Calu3 (cell line): ENCODE results near the gene FAR2. TPM values are rescaled to one million over a fixed set of nuclear protein-coding genes. Genes with fewer than 3 reads are reported as not detected.
"Not testable (repeated sequence)": the region's sequence is repeated elsewhere in the genome, so short reads cannot be mapped to it uniquely, and the experiment has no call there.

Experiments
- BruUV-seq: library from RNA; stranded (reverse); fragments of 400-500 nt; replicated peaks from 2 replicates; lab custom pipeline; 2021; lab: Mats Ljungman, UMichigan
- CTCF ChIA-PET: fragments of 300-600 bp; sonication (Branson Sonifier 250); formaldehyde crosslinking; loops from one replicate; lab custom pipeline; 2022; ENCODE audit warnings: antibody characterized with exemption; lab: Charles Lee
- DNase-seq: peaks from one replicate; pipeline ENCODE4 v3.0.0; 2022
- H3K27ac Mint-ChIP-seq: one replicate; pipeline ENCODE4 v1.8.0; 2022; ENCODE audit warnings: mixed read lengths; ENCODE audit not compliant: unreplicated experiment
- H3K27me3 Mint-ChIP-seq: one replicate; pipeline ENCODE4 v1.8.0; 2022; ENCODE audit warnings: mixed read lengths; ENCODE audit not compliant: unreplicated experiment
- H3K36me3 Mint-ChIP-seq: one replicate; pipeline ENCODE4 v1.8.0; 2022; ENCODE audit warnings: mild to moderate bottlenecking, moderate library complexity, mixed read lengths; ENCODE audit not compliant: insufficient read depth, unreplicated experiment
- H3K4me1 Mint-ChIP-seq: one replicate; pipeline ENCODE4 v1.8.0; 2022; ENCODE audit warnings: mild to moderate bottlenecking, low read depth, mixed read lengths; ENCODE audit not compliant: unreplicated experiment
- H3K4me3 Mint-ChIP-seq: one replicate; pipeline ENCODE4 v1.8.0; 2022; ENCODE audit warnings: mild to moderate bottlenecking, low read depth, moderate library complexity, mixed read lengths; ENCODE audit not compliant: unreplicated experiment
- H3K9me3 Mint-ChIP-seq: one replicate; pipeline ENCODE4 v1.8.0; 2022; ENCODE audit warnings: low read depth, mixed read lengths; ENCODE audit not compliant: unreplicated experiment
- intact Hi-C: fragments of 100-400 bp; cut with micrococcal nuclease; formaldehyde crosslinking; loops from one replicate; pipeline ENCODE4 v1.10.0; 2022; ENCODE audit not compliant: unreplicated experiment
- total RNA-seq: library from RNA; stranded (reverse); gene quantifications from 2 replicates; pipeline ENCODE4 v1.2.3, GENCODE V29; 2022
- TF ChIP-seq, protein P1 (sequence below): fragments of 200-600 bp; IDR thresholded peaks from one replicate; pipeline ENCODE4 v1.8.0; 2022; ENCODE audit warnings: antibody characterized with exemption; ENCODE audit not compliant: unreplicated experiment

FAR2 gene
- total RNA-seq, 1 experiment from 2014 or later = 24.0 TPM

- Mint-ChIP-seq H3K36me3 (no peaks in the 10 kb centered on the region), H3K27me3 (no peaks in the 10 kb centered on the region), H3K27ac (no peak overlapping the region), H3K4me1 (no peaks in the 10 kb centered on the region), H3K4me3 (no peak overlapping the region), H3K9me3 (no peaks in the 10 kb centered on the region)
- CTCF ChIA-PET = no interaction called here
- DNase-seq = no peak
- TF ChIP-seq, protein P1, sequence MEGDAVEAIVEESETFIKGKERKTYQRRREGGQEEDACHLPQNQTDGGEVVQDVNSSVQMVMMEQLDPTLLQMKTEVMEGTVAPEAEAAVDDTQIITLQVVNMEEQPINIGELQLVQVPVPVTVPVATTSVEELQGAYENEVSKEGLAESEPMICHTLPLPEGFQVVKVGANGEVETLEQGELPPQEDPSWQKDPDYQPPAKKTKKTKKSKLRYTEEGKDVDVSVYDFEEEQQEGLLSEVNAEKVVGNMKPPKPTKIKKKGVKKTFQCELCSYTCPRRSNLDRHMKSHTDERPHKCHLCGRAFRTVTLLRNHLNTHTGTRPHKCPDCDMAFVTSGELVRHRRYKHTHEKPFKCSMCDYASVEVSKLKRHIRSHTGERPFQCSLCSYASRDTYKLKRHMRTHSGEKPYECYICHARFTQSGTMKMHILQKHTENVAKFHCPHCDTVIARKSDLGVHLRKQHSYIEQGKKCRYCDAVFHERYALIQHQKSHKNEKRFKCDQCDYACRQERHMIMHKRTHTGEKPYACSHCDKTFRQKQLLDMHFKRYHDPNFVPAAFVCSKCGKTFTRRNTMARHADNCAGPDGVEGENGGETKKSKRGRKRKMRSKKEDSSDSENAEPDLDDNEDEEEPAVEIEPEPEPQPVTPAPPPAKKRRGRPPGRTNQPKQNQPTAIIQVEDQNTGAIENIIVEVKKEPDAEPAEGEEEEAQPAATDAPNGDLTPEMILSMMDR = no peak
- BruUV-seq = no TSS peak
- intact Hi-C loops = no loop called here
Measured at GRCh38 chr12:29283969-29284700, 135.1 kb downstream of the FAR2 start.

DNA sequence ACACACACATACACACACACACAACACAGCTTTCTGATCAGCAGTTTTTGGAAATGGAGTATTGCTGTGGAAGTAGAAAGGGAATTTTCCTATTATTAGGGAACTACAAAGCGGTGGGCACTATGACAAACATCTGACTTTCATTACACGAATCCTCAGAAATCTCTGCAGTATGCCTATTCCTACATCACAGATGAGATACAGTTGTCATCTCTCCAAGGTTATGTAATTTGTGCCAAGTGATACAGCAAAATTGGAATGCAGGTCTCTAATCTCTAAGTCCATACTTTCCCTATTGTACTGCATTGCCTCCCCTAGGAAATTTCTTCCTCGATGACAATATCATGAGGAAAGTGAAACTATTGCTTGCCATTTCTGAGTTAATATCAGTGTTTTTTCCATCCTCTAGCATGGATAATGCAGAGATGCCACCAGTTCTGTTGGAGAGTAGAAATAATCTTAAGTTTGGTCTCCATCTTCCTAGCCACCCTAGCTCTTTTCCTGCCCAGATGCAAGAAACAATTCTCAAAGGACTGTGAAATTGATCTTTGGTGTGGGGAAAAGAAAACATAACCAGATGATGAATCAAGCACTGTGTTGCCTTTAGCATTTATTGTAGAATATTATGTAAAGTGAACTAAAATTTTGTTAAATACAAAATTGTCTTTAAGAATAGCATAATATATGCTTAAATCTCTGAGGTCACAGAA, 137.2 kb downstream of the FAR2 start:
- no peak overlapping the region for H3K4me3 Mint-ChIP-seq
- no peak overlapping the region for H3K27ac Mint-ChIP-seq
- intact Hi-C loops = no loop called here
- no peaks in the 10 kb centered on the region for H3K9me3 Mint-ChIP-seq
- no peaks in the 10 kb centered on the region for H3K4me1 Mint-ChIP-seq
- no peaks in the 10 kb centered on the region for H3K36me3 Mint-ChIP-seq
- TF ChIP-seq, protein P1 = no peak
- no TSS peak for BruUV-seq
- H3K27me3 Mint-ChIP-seq = no peaks in the 10 kb centered on the region
- CTCF ChIA-PET = no interaction called here
- DNase-seq = no peak

DNA sequence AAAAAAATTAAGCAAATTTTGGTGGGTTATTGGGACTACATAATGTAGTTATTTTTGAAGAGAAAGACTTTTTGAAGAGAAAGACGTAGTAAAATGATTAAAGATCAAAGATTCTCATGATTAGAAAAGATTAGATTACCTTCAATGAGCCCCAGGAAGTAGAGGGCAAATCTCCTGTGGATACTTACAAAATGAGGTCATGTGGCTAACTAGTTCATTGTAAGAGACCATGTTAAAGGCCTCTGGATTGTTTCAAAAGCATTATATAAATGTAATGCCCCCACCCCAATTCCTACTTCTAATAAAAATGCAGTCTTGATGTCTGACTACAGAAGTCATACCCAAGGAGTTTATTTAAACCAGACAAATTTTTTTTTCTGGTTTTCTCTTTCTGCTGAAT, 138.5 kb downstream of the FAR2 start:
- H3K27ac Mint-ChIP-seq = no peak overlapping the region
- TF ChIP-seq, protein P1 = no peak
- H3K36me3 Mint-ChIP-seq = no peaks in the 10 kb centered on the region
- CTCF ChIA-PET = no interaction called here
- no peaks in the 10 kb centered on the region for H3K27me3 Mint-ChIP-seq
- BruUV-seq = no TSS peak
- H3K4me3 Mint-ChIP-seq = no peak overlapping the region
- DNase-seq = no peak
- H3K9me3 Mint-ChIP-seq = no peaks in the 10 kb centered on the region
- H3K4me1 Mint-ChIP-seq = no peaks in the 10 kb centered on the region
- intact Hi-C loops = no loop called here

DNA sequence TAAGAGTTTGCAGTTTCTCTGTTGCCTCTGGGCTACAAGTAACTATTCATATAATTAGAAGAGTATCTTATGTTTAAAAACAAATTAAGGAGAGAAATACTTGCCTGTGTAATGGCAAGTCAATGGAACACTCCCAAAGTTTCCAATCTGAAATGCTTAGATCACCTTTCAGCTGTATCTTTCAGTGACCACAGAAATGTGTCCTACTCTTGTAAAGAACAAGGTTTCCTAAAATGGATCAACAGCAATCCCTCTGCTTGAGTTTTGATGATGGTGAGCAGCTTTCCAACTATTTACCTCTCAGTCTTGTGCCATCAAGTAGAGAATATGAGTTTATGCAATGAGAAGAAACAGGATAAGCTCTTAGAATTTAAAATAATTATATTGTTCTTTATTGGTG, 139.0 kb downstream of the FAR2 start:
- Mint-ChIP-seq H3K27ac (no peak overlapping the region), H3K27me3 (no peaks in the 10 kb centered on the region)
- BruUV-seq = no TSS peak

DNA sequence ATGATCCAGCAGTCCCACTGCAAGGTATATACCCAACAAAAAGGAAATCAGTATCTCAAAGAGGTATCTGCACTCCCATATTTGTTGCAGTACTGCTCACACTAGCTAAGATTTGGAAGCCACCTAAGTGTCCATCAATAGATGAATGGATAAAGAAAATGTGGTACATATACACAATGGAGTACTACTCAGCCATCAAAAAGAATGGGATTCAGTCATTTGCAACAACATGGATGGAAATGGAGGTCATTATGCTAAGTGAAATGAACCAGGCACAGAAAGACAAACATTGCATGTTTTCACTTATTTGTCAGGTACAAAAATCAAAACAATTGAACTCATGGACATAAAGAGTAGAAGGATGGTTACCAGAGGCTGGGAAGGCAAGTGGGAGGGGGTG, 141.4 kb downstream of the FAR2 start:
- BruUV-seq, intact Hi-C loops, H3K4me1 Mint-ChIP-seq, DNase-seq, CTCF ChIA-PET, H3K36me3 Mint-ChIP-seq, H3K27me3 Mint-ChIP-seq, H3K9me3 Mint-ChIP-seq, H3K27ac Mint-ChIP-seq, H3K4me3 Mint-ChIP-seq: not testable (repeated sequence)

More for the DNA sequence above, 139.0 kb downstream of the FAR2 start:
- intact Hi-C loops = no loop called here
- CTCF ChIA-PET = no interaction called here
- Mint-ChIP-seq H3K9me3 (no peaks in the 10 kb centered on the region), H3K4me3 (no peak overlapping the region), H3K4me1 (no peaks in the 10 kb centered on the region), H3K36me3 (no peaks in the 10 kb centered on the region)
- no peak for DNase-seq
- TF ChIP-seq, protein P1 = no peak
